SU-DHL-6 (cell line): ENCODE measurements around the gene TUNAR.

Source experiments
- CTCF ChIP-seq: fragments of 200-600 bp; sonication (generic); IDR thresholded peaks from one replicate; pipeline ENCODE4 v1.5.1; 2017; ENCODE audit warnings: antibody characterized with exemption, mild to moderate bottlenecking, low read length, moderate library complexity; ENCODE audit not compliant: insufficient read depth, poor library complexity, severe bottlenecking
- EZH2phosphoT487 ChIP-seq: fragments of 200-600 bp; sonication (generic), shearing (Covaris generic); conservative IDR thresholded peaks from 2 replicates; pipeline ENCODE4 v1.6.1; 2018; ENCODE audit warnings: mild to moderate bottlenecking, antibody characterized with exemption, low read length, moderate library complexity, mixed read lengths

GRCh38 chr14:95903165-95903564 is 26.5 kb downstream of the TUNAR start:
- TF ChIP-seq CTCF, result no peak
- no peak for TF ChIP-seq EZH2phosphoT487
